Measurements from ENCODE around the gene UGP2. TPM values are rescaled to one million over a fixed set of nuclear protein-coding genes. Genes with fewer than 3 reads are reported as not detected.

Gene UGP2
- total and polyA plus RNA-seq, 2 of the 8 experiments (the other 6 are each of a cell fraction or from before 2014, with no cell fraction given) = 278 to 956 TPM

GRCh38 chr2:63875559-63876245, 34.0 kb downstream of the UGP2 start:
- DNase-seq (ENCODE audit: low read depth in 1 of 2, low spot score in 2 of 2) (no peak), FAIRE-seq (no peak)
- Histone ChIP-seq H2BK20ac (ENCODE audit: low read length) (no peak overlapping the region), H3K9ac (replicated peaks in 1 of 4; ENCODE audit: extremely low read depth in 1 of 4, low read depth in 3 of 4, low read length in 3 of 4) (no peak overlapping the region), H3K4ac (replicated peaks; ENCODE audit: insufficient read length, low read depth, low read length) (no peak overlapping the region), H3K56ac (replicated peaks; ENCODE audit: insufficient read length, low read depth, low read length) (no peak overlapping the region), H3K23ac (ENCODE audit: insufficient read length) (no peak overlapping the region), H3K14ac (ENCODE audit: insufficient read length) (no peak overlapping the region), H2BK5ac (ENCODE audit: low read depth, low read length) (no peak overlapping the region), H3K36me3 (ENCODE audit: control insufficient read depth in 2 of 4, insufficient read depth in 4 of 4, low read length in 3 of 4) (peaks cover 10 to 92% (median 47%) of the 10 kb centered on the region in 4 experiments), H2AFZ (ENCODE audit: low read length) (no peak overlapping the region), H4K91ac (replicated peaks; ENCODE audit: insufficient read length, low read length) (no peak overlapping the region), H2AK5ac (ENCODE audit: low read depth, low read length) (no peak overlapping the region), H4K8ac (ENCODE audit: extremely low read depth, insufficient read depth, low read length) (no peak overlapping the region), H3K9me3 (ENCODE audit: insufficient read depth in 2 of 2, low read depth in 1 of 2, low read length in 1 of 2) (no peaks in the 10 kb centered on the region), H3K4me1 (replicated peaks in 1 of 4; ENCODE audit: control insufficient read depth in 3 of 4, insufficient read depth in 4 of 4, low read length in 3 of 4) (peaks cover 0 to 17% (median 9%) of the 10 kb centered on the region in 4 experiments; a peak in 6 of 7 replicates), H4K20me1 (replicated peaks in 1 of 2; ENCODE audit: control insufficient read depth in 1 of 2, insufficient read depth in 2 of 2, low read length in 2 of 2) (peaks cover 37 to 38% of the 10 kb centered on the region in 2 experiments), H3K4me2 (ENCODE audit: insufficient read depth in 1 of 2, low read depth in 2 of 2, low read length in 2 of 2) (no peak overlapping the region), H4K5ac (ENCODE audit: insufficient read length, low read depth, low read length) (no peak overlapping the region), H3K27me3 (replicated peaks in 1 of 4; ENCODE audit: control insufficient read depth in 3 of 4, extremely low read depth in 1 of 4, insufficient read depth in 3 of 4, low read length in 3 of 4) (no peaks in the 10 kb centered on the region), H2BK12ac (ENCODE audit: low read depth, low read length) (no peak overlapping the region), H3K18ac (ENCODE audit: extremely low read depth, low read length) (no peak overlapping the region), H2BK15ac (ENCODE audit: low read length) (no peak overlapping the region), H2BK120ac (replicated peaks; ENCODE audit: low read depth, low read length) (no peak overlapping the region), H3K79me2 (ENCODE audit: control insufficient read depth in 1 of 2, insufficient read depth in 2 of 2, low read length in 2 of 2) (peaks cover 18 to 97% of the 10 kb centered on the region in 2 experiments), H3K23me2 (ENCODE audit: low read depth, low read length) (no peaks in the 10 kb centered on the region), H3K79me1 (ENCODE audit: low read depth, low read length) (peaks cover 2% of the 10 kb centered on the region; the same call in 1 of the 2 replicates), H3K27ac (ENCODE audit: low read depth, low read length) (peak overlapping the region; percentile 9; the same call in 1 of the 2 replicates), H3K4me3 (ENCODE audit: extremely low read depth in 1 of 4, insufficient read depth in 2 of 4, low read depth in 3 of 4, low read length in 4 of 4) (no peak overlapping the region)
- 76% methylated on average over 3 of the region's 3 CpGs; no CpG with 5 or more reads in 1 of the 2 experiments for WGBS, 2 experiments (ENCODE audit: extremely low coverage in 1 of 2, insufficient coverage in 1 of 2, insufficient read length in 1 of 2, insufficient replicate concordance in 2 of 2, low coverage in 1 of 2, low lambda C conversion rate in 2 of 2, missing lambda C conversion rate in 1 of 2)
- ChIA-PET POLR2A (ENCODE audit: partially characterized antibody) (interaction anchor here (0.8 to 6.2 kb wide), 16 partner anchors 7 to 380 kb away, joined by 3 to 47 read pairs (median 5); partner anchors contain the start of genes MDH1, UGP2 and WDPCP), CTCF (ENCODE audit: partially characterized antibody) (interaction anchor here (0.6 to 3.1 kb wide), 3 partner anchors 11 to 184 kb away, joined by 3 to 12 read pairs (median 3); no protein-coding TSS in a partner anchor)
- TF ChIP-seq EP300 (IDR thresholded peaks at IDR 0.05; ENCODE audit: borderline replicate concordance in 1 of 2, low read depth in 2 of 2, low read length in 2 of 2) (no peak), POLR2AphosphoS5 (IDR thresholded peaks at IDR 0.05; ENCODE audit: low read depth, low read length) (peak; percentile 60), TAF7 (optimal IDR thresholded peaks at IDR 0.05; ENCODE audit: borderline replicate concordance, low read depth, low read length) (no peak), ATF3 (IDR thresholded peaks at IDR 0.05; ENCODE audit: insufficient read depth, low read depth, low read length) (no peak), KDM4A (IDR thresholded peaks at IDR 0.05; ENCODE audit: low read depth, low read length, severe bottlenecking) (no peak), POLR2A (IDR thresholded peaks at IDR 0.05; ENCODE audit: control extremely low read depth in 1 of 2, low read depth in 2 of 2, low read length in 2 of 2) (peak; percentile 5 to 47; a peak in 2 of 3 replicates)

Data from H1 (cell line).